Measurements from ENCODE around the gene ABHD11.

DNA sequence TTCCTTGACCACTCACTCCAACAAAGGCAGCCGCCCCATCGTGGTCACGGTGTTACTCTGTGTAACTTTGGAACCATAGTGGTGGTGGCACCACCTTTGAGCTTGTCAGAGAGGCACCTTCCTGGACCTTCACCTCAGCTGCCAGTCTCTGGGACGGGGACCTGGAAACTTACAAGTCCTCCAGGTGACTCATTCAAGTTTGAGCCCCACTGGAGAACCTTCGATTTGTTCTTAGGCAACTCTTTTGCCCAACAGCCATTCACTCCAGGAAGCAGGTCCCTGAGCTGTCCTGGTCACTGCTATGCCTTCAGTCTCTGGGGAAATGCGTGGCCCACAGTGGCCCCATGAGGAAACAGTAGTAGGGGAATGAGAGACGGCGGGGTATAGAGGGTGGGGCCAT is 36.4 kb downstream of the ABHD11 start:
- TF ChIP-seq COPS2 (conservative IDR thresholded peaks at IDR 0.05) (no peak), WHSC1 (IDR thresholded peaks at IDR 0.05; ENCODE audit: low read length) (no peak), KLF6 (CRISPR knock-in tag; IDR thresholded peaks at IDR 0.05; ENCODE audit: borderline replicate concordance) (no peak), U2AF1 (optimal IDR thresholded peaks at IDR 0.05; ENCODE audit: low read depth, low read length) (no peak), SMARCE1 (IDR thresholded peaks at IDR 0.05) (no peak), PHB2 (IDR thresholded peaks at IDR 0.05; ENCODE audit: low read depth) (no peak), CEBPB (tag; IDR thresholded peaks at IDR 0.05) (no peak), PHF8 (IDR thresholded peaks at IDR 0.05; ENCODE audit: borderline replicate concordance, low read length) (no peak)
- TF ChIP-seq, protein P1, sequence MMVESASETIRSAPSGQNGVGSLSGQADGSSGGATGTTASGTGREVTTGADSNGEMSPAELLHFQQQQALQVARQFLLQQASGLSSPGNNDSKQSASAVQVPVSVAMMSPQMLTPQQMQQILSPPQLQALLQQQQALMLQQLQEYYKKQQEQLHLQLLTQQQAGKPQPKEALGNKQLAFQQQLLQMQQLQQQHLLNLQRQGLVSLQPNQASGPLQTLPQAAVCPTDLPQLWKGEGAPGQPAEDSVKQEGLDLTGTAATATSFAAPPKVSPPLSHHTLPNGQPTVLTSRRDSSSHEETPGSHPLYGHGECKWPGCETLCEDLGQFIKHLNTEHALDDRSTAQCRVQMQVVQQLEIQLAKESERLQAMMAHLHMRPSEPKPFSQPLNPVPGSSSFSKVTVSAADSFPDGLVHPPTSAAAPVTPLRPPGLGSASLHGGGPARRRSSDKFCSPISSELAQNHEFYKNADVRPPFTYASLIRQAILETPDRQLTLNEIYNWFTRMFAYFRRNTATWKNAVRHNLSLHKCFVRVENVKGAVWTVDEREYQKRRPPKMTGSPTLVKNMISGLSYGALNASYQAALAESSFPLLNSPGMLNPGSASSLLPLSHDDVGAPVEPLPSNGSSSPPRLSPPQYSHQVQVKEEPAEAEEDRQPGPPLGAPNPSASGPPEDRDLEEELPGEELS (CRISPR knock-in tag; IDR thresholded peaks at IDR 0.05; ENCODE audit: borderline replicate concordance): no peak
- TF ChIP-seq, protein P2, sequence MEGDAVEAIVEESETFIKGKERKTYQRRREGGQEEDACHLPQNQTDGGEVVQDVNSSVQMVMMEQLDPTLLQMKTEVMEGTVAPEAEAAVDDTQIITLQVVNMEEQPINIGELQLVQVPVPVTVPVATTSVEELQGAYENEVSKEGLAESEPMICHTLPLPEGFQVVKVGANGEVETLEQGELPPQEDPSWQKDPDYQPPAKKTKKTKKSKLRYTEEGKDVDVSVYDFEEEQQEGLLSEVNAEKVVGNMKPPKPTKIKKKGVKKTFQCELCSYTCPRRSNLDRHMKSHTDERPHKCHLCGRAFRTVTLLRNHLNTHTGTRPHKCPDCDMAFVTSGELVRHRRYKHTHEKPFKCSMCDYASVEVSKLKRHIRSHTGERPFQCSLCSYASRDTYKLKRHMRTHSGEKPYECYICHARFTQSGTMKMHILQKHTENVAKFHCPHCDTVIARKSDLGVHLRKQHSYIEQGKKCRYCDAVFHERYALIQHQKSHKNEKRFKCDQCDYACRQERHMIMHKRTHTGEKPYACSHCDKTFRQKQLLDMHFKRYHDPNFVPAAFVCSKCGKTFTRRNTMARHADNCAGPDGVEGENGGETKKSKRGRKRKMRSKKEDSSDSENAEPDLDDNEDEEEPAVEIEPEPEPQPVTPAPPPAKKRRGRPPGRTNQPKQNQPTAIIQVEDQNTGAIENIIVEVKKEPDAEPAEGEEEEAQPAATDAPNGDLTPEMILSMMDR (IDR thresholded peaks at IDR 0.05 in 2 of 3, conservative IDR thresholded peaks at IDR 0.05 in 1 of 3; ENCODE audit: insufficient read depth in 2 of 3, low read depth in 1 of 3, low read length in 3 of 3): no peak
- TF ChIP-seq, protein P3, sequence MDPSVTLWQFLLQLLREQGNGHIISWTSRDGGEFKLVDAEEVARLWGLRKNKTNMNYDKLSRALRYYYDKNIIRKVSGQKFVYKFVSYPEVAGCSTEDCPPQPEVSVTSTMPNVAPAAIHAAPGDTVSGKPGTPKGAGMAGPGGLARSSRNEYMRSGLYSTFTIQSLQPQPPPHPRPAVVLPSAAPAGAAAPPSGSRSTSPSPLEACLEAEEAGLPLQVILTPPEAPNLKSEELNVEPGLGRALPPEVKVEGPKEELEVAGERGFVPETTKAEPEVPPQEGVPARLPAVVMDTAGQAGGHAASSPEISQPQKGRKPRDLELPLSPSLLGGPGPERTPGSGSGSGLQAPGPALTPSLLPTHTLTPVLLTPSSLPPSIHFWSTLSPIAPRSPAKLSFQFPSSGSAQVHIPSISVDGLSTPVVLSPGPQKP (CRISPR knock-in tag; IDR thresholded peaks at IDR 0.05): no peak
- TF ChIP-seq, protein P4, sequence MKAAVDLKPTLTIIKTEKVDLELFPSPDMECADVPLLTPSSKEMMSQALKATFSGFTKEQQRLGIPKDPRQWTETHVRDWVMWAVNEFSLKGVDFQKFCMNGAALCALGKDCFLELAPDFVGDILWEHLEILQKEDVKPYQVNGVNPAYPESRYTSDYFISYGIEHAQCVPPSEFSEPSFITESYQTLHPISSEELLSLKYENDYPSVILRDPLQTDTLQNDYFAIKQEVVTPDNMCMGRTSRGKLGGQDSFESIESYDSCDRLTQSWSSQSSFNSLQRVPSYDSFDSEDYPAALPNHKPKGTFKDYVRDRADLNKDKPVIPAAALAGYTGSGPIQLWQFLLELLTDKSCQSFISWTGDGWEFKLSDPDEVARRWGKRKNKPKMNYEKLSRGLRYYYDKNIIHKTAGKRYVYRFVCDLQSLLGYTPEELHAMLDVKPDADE (conservative IDR thresholded peaks at IDR 0.05; ENCODE audit: control insufficient read depth, low read depth, low read length): no peak
- TF ChIP-seq, protein P5, sequence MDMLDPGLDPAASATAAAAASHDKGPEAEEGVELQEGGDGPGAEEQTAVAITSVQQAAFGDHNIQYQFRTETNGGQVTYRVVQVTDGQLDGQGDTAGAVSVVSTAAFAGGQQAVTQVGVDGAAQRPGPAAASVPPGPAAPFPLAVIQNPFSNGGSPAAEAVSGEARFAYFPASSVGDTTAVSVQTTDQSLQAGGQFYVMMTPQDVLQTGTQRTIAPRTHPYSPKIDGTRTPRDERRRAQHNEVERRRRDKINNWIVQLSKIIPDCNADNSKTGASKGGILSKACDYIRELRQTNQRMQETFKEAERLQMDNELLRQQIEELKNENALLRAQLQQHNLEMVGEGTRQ (CRISPR knock-in tag; IDR thresholded peaks at IDR 0.05): no peak
- TF ChIP-seq, protein P6, sequence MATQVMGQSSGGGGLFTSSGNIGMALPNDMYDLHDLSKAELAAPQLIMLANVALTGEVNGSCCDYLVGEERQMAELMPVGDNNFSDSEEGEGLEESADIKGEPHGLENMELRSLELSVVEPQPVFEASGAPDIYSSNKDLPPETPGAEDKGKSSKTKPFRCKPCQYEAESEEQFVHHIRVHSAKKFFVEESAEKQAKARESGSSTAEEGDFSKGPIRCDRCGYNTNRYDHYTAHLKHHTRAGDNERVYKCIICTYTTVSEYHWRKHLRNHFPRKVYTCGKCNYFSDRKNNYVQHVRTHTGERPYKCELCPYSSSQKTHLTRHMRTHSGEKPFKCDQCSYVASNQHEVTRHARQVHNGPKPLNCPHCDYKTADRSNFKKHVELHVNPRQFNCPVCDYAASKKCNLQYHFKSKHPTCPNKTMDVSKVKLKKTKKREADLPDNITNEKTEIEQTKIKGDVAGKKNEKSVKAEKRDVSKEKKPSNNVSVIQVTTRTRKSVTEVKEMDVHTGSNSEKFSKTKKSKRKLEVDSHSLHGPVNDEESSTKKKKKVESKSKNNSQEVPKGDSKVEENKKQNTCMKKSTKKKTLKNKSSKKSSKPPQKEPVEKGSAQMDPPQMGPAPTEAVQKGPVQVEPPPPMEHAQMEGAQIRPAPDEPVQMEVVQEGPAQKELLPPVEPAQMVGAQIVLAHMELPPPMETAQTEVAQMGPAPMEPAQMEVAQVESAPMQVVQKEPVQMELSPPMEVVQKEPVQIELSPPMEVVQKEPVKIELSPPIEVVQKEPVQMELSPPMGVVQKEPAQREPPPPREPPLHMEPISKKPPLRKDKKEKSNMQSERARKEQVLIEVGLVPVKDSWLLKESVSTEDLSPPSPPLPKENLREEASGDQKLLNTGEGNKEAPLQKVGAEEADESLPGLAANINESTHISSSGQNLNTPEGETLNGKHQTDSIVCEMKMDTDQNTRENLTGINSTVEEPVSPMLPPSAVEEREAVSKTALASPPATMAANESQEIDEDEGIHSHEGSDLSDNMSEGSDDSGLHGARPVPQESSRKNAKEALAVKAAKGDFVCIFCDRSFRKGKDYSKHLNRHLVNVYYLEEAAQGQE (IDR thresholded peaks at IDR 0.05; ENCODE audit: borderline replicate concordance): no peak
- TF ChIP-seq, protein P6 (CRISPR knock-in tag; IDR thresholded peaks at IDR 0.05; ENCODE audit: low read depth): no peak

Data from K562 (cell line).